Activated T-helper 2 cell treated with anti-CD3 and anti-CD28 coated beads, Interferon-gamma antibody, Interleukin-2, Interleukin-4, amounts not matched to agents 10 μg/mL and 5 μg/mL and 100 μg/mL, durations not matched to agents 14 hours and 24 hours and 36 hours (primary cell): Measurements from ENCODE around the gene BSCL2. TPM values are rescaled to one million over a fixed set of nuclear protein-coding genes. Genes with fewer than 3 reads are reported as not detected.

Source experiments
- DNase-seq: peaks from one replicate; pipeline ENCODE4 v3.0.0; 2021; ENCODE audit warnings: low spot score
- H3K27ac Mint-ChIP-seq: one replicate; pipeline ENCODE4 v1.8.0; 2021; ENCODE audit warnings: mixed read lengths
- H3K27me3 Mint-ChIP-seq: one replicate; pipeline ENCODE4 v1.8.0; 2021; ENCODE audit warnings: low read depth, mixed read lengths
- H3K36me3 Mint-ChIP-seq: one replicate; pipeline ENCODE4 v1.8.0; 2021; ENCODE audit warnings: low read depth, mixed read lengths
- H3K4me1 Mint-ChIP-seq: one replicate; pipeline ENCODE4 v1.8.0; 2021; ENCODE audit warnings: low read depth, mixed read lengths
- H3K4me3 Mint-ChIP-seq: one replicate; pipeline ENCODE4 v1.8.0; 2021; ENCODE audit warnings: low read depth, mild to moderate bottlenecking, moderate library complexity, mixed read lengths
- H3K9me3 Mint-ChIP-seq: one replicate; pipeline ENCODE4 v1.8.0; 2021; ENCODE audit warnings: mixed read lengths
- intact Hi-C: fragments of 100-400 bp; cut with micrococcal nuclease; formaldehyde crosslinking; loops from one replicate; pipeline ENCODE4 v1.15.1; 2023
- total RNA-seq: library from RNA; stranded (reverse); gene quantifications from 2 replicates; pipeline ENCODE4 v1.2.3, GENCODE V29; 2022

The BSCL2 gene
- total RNA-seq, 1 donor from 2014 or later: 32.8 TPM

DNA sequence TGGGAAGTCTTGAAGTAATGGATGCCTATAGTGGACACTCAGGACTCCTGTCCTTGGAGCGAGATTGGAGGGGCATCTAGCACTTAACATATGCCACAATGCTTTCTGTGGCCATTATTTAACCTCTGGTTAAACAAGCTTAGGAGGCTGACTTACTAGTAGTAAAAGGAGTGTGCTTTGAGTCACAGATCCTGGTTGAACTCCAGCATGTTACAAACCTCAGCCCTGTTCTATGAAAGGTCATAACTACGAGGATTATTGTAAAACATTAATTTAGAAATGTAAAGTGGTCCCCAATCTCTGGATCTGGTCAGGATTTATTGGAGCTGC, 34.1 kb downstream of the BSCL2 start:
- peaks cover 72% of the 10 kb centered on the region for H3K36me3 Mint-ChIP-seq
- peak overlapping the region; percentile 96 for H3K27ac Mint-ChIP-seq

DNA sequence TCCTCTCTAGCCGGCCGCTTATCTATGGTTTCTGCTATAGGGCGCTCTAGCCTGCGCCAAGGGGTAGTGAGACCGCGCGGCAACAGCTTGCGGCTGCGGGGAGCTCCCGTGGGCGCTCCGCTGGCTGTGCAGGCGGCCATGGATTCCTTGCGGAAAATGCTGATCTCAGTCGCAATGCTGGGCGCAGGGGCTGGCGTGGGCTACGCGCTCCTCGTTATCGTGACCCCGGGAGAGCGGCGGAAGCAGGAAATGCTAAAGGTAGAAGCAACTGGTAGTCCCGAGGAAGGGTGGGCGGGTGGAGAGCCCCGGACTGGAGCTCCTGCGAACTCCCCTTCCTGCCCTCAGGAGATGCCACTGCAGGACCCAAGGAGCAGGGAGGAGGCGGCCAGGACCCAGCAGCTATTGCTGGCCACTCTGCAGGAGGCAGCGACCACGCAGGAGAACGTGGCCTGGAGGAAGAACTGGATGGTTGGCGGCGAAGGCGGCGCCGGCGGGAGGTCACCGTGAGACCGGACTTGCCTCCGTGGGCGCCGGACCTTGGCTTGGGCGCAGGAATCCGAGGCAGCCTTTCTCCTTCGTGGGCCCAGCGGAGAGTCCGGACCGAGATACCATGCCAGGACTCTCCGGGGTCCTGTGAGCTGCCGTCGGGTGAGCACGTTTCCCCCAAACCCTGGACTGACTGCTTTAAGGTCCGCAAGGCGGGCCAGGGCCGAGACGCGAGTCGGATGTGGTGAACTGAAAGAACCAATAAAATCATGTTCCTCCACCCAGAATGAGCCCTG, 35.4 kb downstream of the BSCL2 start, which contains the start of the genes LBHD1 and UQCC3:
Gene LBHD1 (minus strand): TSS at position 660 of the 782 bp plus-strand sequence. CDS start 2,236 bp downstream, outside the sequence.
Gene UQCC3 (plus strand): TSS at position 66 of the 782 bp plus-strand sequence. CDS start 73 bp downstream, at position 139.
- intact Hi-C loops: loop anchor here (1.0 to 5.0 kb wide), 7 partner anchors 7 to 181 kb away; partner anchors contain the start of genes GANAB, HNRNPUL2, INTS5 and MTA2
- Mint-ChIP-seq H3K27me3 (no peaks in the 10 kb centered on the region), H3K27ac (peak within 1 kb of the TSS; percentile 96), H3K36me3 (peaks cover 68% of the 10 kb centered on the region), H3K4me1 (peaks cover 31% of the 10 kb centered on the region), H3K4me3 (peak within 1 kb of the TSS; percentile 97), H3K9me3 (no peaks in the 10 kb centered on the region)
- DNase-seq: peak; percentile 67

More for the DNA sequence above, 34.1 kb downstream of the BSCL2 start:
- peaks cover 36% of the 10 kb centered on the region for H3K4me1 Mint-ChIP-seq
- no peak for DNase-seq
- no peaks in the 10 kb centered on the region for H3K9me3 Mint-ChIP-seq
- no peaks in the 10 kb centered on the region for H3K27me3 Mint-ChIP-seq
- H3K4me3 Mint-ChIP-seq: peak overlapping the region; percentile 97
- intact Hi-C loops: loop anchor here (2.0 to 5.0 kb wide), 2 partner anchors 54 to 179 kb away; partner anchors contain the start of gene HNRNPUL2

DNA sequence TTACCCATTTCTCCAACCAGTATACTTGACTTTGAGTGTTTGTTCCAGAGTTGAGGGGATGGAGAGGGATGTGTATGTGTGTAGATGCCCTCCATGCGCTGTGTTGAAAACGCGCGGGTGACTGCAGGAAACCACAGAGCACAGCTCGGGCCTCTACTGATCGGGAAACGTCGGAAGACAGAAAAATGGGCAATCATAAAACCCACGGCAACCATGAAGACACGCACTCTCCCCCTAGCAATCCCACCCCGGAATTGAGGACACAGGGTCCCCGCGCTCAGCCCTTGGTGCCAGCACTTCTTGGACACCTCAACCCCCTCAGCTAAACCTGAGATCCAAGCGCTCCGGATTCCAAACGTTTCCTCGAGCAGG, 36.0 kb downstream of the BSCL2 start:
- intact Hi-C loops: loop anchor here (1.0 to 5.0 kb wide), 5 partner anchors 18 to 181 kb away; partner anchors contain the start of genes GANAB, INTS5 and MTA2
- peak overlapping the region; percentile 96 for H3K27ac Mint-ChIP-seq
- H3K9me3 Mint-ChIP-seq: no peaks in the 10 kb centered on the region
- peaks cover 37% of the 10 kb centered on the region for H3K4me1 Mint-ChIP-seq
- peaks cover 68% of the 10 kb centered on the region for H3K36me3 Mint-ChIP-seq
- H3K4me3 Mint-ChIP-seq: peak overlapping the region; percentile 97
- H3K27me3 Mint-ChIP-seq: no peaks in the 10 kb centered on the region
- no peak for DNase-seq

DNA sequence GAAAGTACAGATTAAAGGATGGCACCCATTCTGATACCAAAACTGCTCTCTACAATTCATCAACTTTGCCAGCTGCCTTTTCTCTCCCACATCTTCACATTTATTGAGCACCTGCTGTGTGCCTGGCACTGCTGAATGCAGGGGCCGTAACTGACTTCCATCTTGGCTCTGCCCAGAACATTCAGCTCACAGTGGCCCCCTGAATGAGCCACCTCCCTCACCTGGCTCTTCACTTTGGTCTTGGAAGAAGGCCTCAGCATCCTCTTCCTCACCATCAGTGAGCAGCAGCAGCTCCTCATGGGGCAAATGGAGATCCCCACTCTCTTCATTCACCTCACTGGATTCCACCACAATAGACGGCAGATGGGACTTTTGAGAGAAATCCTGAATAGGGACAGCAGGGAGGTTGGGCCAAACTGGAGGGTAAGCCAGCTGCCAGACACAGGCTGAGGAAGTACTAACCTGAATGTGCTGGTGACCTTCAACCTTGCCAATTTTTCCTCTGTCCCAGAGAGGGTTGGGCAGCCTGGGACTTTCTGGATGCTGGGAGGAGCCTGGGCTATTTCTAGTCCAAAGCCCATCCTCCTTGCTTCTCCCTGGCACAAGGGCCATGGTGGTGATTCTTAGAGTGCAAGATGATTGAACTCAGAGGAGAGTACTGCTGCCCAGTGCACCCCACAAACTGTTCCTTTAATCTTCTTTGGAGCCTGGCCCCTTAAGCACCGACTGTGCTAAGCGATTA, 37.6 kb downstream of the BSCL2 start:
- Mint-ChIP-seq H3K4me1 (peaks cover 35% of the 10 kb centered on the region), H3K27me3 (no peaks in the 10 kb centered on the region), H3K9me3 (no peaks in the 10 kb centered on the region), H3K36me3 (peaks cover 72% of the 10 kb centered on the region), H3K4me3 (peak overlapping the region; percentile 97), H3K27ac (peak overlapping the region; percentile 96)
- intact Hi-C loops: loop anchor here (2.0 to 5.0 kb wide), 2 partner anchors 43 to 183 kb away; no protein-coding TSS in a partner anchor
- no peak for DNase-seq

DNA sequence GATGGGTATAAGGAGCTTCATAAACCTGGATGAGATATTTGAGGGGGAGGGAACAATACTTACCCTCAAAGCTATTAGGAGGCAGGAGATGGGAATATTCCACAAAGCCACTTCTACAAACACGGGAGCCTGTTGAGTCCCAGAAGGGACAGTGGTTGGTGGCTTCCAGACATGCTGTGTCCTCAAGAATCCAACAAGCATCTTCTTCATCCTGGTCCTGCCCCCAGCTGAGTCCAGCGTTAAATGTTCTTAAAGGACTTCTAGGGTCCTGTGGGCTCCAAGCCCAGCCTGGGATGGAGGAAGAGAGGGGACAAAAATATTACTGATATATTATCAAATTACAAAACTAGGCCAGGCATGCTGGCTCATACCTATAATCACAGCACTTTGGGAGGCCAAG, 39.8 kb downstream of the BSCL2 start:
- Mint-ChIP-seq H3K36me3 (peaks cover 66% of the 10 kb centered on the region), H3K9me3 (no peaks in the 10 kb centered on the region), H3K4me1 (peaks cover 37% of the 10 kb centered on the region), H3K4me3 (peak overlapping the region; percentile 97), H3K27ac (peak overlapping the region; percentile 9), H3K27me3 (no peaks in the 10 kb centered on the region)
- DNase-seq: no peak
- intact Hi-C loops: no loop called here

DNA sequence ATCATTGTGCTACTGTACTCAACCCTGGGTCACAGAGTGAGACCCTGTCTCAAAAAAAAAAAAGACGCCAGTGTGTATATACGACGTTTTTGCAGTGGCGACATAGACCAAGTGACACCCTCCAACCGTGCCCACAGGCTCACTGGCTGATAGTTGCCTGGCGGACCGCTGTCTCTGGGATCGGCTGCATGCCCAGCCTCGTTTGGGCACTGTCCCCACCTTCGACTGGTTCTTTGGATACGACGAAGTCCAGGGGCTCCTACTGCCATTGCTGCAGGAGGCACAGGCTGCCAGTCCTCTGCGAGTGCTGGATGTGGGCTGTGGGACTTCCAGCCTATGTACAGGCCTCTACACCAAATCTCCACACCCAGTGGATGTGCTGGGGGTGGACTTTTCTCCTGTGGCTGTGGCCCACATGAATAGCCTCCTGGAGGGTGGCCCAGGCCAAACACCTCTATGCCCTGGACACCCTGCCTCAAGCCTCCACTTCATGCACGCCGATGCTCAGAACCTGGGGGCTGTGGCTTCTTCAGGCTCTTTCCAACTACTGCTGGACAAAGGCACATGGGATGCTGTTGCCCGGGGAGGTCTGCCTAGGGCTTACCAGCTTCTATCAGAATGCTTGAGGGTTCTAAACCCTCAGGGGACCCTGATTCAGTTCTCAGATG, 40.8 kb downstream of the BSCL2 start:
- H3K27ac Mint-ChIP-seq: peak overlapping the region; percentile 78
- intact Hi-C loops: no loop called here

DNA sequence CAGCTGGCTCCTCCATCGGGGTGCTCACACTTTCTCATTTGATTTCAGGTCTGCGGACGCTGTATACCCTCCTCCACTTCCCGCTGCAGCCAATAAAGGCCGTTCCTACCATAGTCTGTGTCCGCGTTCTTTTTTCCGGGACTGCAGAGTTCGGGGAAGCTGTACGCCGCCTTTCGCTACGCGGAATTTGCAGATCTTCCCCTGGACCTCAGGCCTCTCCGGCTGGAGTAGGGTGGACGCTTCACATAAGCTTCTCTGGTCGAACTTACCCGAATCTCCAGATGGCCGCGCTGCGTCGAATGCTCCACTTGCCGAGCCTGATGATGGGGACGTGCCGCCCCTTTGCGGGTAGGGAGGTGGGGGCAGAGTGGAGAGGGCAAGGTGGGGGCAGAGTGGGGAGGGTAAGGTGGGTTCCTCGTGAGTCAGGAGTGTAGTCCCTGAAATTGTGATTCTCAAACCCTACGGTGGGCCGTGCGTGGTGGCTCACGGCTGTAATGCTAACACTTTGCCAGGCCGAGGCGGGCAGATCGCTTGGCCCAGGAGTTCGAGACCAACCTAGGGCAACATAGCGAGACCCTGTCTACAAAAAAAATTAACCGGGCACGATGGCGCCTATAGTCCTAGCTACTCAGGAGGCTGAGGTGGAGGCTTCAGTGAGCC, 41.5 kb downstream of the BSCL2 start:
- Mint-ChIP-seq H3K4me3 (peak overlapping the region; percentile 97), H3K27me3 (no peaks in the 10 kb centered on the region), H3K36me3 (peaks cover 60% of the 10 kb centered on the region), H3K9me3 (no peaks in the 10 kb centered on the region), H3K27ac (peak overlapping the region; percentile 78), H3K4me1 (peaks cover 33% of the 10 kb centered on the region)
- DNase-seq: peak; percentile 36
- intact Hi-C loops: loop anchor here (2.0 kb wide), 3 partner anchors 19 to 75 kb away; partner anchors contain the start of genes EML3, GANAB, ROM1 and TUT1

More for the DNA sequence above, 40.8 kb downstream of the BSCL2 start:
- peak overlapping the region; percentile 97 for H3K4me3 Mint-ChIP-seq
- H3K4me1 Mint-ChIP-seq: peaks cover 34% of the 10 kb centered on the region
- no peaks in the 10 kb centered on the region for H3K27me3 Mint-ChIP-seq
- peaks cover 65% of the 10 kb centered on the region for H3K36me3 Mint-ChIP-seq
- DNase-seq: no peak
- H3K9me3 Mint-ChIP-seq: no peaks in the 10 kb centered on the region

DNA sequence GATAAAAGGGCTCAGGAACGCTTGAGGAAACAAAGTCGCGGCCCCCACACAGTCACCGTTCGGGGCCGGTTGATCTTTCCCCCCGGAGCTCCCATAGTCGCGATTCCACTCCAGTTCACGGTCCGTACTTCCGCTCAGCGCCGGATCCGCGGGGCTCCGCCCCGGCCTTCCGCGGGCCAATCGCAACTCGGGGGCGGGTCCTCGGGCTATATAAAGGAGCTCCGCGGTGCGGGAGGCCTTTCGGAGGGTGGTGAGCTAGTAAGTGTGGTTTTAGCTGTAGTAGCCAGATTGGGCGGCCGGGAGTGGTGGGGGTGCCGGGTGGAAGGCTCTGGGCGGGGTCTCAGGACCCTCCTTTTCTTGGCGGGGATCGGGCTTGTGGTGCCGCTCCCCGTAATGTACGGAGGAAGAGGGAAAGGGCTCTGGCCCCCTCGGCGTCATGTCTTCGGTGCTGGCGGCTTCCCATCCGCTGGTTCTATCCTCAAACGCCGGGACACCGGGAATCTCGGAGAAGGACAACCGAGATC, 42.1 kb downstream of the BSCL2 start, which contains the start of the genes C11orf98 and CSKMT:
Gene C11orf98 (minus strand): TSS at position 136 of the 524 bp plus-strand sequence. CDS start 41 bp downstream, at position 95.
Gene CSKMT (plus strand): TSS at position 238 of the 524 bp plus-strand sequence. CDS start 568 bp downstream, outside the sequence.
- peaks cover 29% of the 10 kb centered on the region for H3K4me1 Mint-ChIP-seq
- peak; percentile 95 for DNase-seq
- peaks cover 60% of the 10 kb centered on the region for H3K36me3 Mint-ChIP-seq
- peak within 1 kb of the TSS; percentile 97 for H3K4me3 Mint-ChIP-seq
- peak within 1 kb of the TSS; percentile 78 for H3K27ac Mint-ChIP-seq
- H3K27me3 Mint-ChIP-seq: no peaks in the 10 kb centered on the region
- intact Hi-C loops: loop anchor here (2.0 kb wide), 3 partner anchors 18 to 74 kb away; partner anchors contain the start of genes EML3, GANAB, ROM1 and TUT1
- no peaks in the 10 kb centered on the region for H3K9me3 Mint-ChIP-seq

DNA sequence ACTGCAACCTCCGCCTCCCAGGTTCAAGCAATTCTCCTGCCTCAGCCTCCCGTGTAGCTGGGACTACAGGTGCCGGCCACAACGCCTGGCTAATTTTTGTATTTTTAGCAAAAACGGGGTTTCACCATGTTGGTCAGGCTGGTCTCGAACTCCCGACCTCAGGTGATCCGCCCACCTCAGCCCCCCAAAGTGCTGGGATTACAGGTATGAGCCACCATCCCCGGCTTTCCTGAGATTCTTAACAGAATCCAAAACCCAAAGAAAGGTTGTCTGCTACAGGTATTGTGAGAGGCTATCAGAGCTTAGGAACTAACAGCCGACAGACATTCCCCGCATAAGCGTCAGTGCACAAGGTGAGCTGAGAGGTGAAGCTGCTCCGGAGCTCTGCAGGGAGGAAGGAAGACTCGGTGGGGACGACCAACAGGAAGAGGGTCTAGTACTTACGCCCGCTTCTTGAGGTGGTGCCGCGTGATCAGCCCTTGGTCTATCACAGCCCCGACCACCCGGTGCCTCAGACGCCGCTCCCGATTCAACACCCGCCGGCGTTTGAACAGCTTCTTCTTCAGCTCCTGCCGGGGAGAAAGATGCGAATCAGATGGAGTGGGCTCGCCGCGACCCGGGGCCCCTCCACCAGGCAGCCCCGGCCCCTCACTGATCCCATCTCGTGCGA, 42.7 kb downstream of the BSCL2 start:
- H3K4me1 Mint-ChIP-seq: peaks cover 25% of the 10 kb centered on the region
- peak; percentile 47 for DNase-seq
- H3K4me3 Mint-ChIP-seq: peak overlapping the region; percentile 97
- no peaks in the 10 kb centered on the region for H3K27me3 Mint-ChIP-seq
- no peaks in the 10 kb centered on the region for H3K9me3 Mint-ChIP-seq
- H3K36me3 Mint-ChIP-seq: peaks cover 59% of the 10 kb centered on the region
- peak overlapping the region; percentile 78 for H3K27ac Mint-ChIP-seq
- intact Hi-C loops: loop anchor here (1.0 to 2.0 kb wide), 4 partner anchors 8 to 74 kb away; partner anchors contain the start of genes EML3, GANAB, LBHD1 and ROM1

DNA sequence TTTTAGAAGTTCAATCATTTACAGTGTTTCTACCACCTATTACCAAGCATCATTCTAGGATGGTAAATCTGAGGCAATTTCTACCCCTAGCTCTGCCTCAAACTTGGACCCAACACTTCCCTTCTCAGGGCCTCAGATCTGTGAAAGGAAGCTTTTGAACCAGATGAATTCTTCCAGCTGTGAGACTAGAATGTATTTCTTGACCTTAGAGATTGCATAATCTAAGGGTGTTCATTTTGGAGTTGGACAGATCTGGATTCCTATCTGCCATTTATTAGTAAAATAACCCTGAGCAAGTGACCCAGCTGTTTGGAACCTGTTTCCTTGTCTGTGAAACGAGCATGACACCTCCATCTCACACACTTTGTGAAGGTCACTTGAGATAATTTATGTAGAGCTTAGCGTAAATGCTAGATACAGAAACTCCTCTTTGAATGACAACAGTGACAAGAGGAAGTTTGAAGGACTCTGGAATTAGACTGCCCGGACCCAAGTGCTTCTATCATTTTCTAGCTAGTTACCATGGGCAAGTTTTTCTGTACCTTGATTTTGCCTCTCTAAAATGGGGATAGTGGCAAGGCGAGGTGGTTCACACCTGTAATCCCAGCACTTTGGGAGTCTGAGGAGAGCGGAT, 50.3 kb downstream of the BSCL2 start:
- H3K4me3 Mint-ChIP-seq: no peak overlapping the region
- no peak overlapping the region for H3K27ac Mint-ChIP-seq
- no peak for DNase-seq

More for the DNA sequence above, 50.3 kb downstream of the BSCL2 start:
- Mint-ChIP-seq H3K36me3 (peaks cover 8% of the 10 kb centered on the region), H3K4me1 (peaks cover 6% of the 10 kb centered on the region), H3K9me3 (no peaks in the 10 kb centered on the region), H3K27me3 (no peaks in the 10 kb centered on the region)
- intact Hi-C loops: no loop called here
